Lung (tissue), 12 donors: ENCODE measurements around the gene P2RX2. TPM values are rescaled to one million over a fixed set of nuclear protein-coding genes. Genes with fewer than 3 reads are reported as not detected.

Experiments
- ATAC-seq: fragments of 200-7000 bp; cut with Tn5 transposase; one replicate; pipeline ENCODE4 v1.9.1; 2020; ENCODE audit warnings: moderate number of reproducible peaks; ENCODE audit not compliant: insufficient read depth, low FRiP score
- DNase-seq, 3 donors: peaks; one replicate each; pipeline ENCODE4 v3.0.0-alpha.2; 2013 to 2017
- H3K27ac ChIP-seq, 2 donors: one replicate each; pipeline ENCODE4 v1.5.1; 2013; ENCODE audit warnings: mild to moderate bottlenecking in 2 of 2, moderate library complexity in 2 of 2, control low read depth in 1 of 2, inconsistent platforms in 1 of 2, low read depth in 1 of 2, low read length in 1 of 2
- H3K27me3 ChIP-seq, 3 donors: one replicate each; pipeline ENCODE4 v1.5.1; 2013; ENCODE audit warnings: low read length in 2 of 3; ENCODE audit not compliant: control insufficient read depth in 3 of 3, insufficient read depth in 3 of 3
- H3K36me3 ChIP-seq, 4 donors: one replicate each; pipeline ENCODE4 v1.5.1; 2013; ENCODE audit warnings: low read length in 4 of 4, mild to moderate bottlenecking in 1 of 4, moderate library complexity in 1 of 4; ENCODE audit not compliant: control insufficient read depth in 4 of 4, insufficient read depth in 4 of 4
- H3K4me1 ChIP-seq, 5 donors: one replicate each; pipeline ENCODE4 v1.5.1; 2013; ENCODE audit warnings: low read length in 5 of 5, mild to moderate bottlenecking in 2 of 5, moderate library complexity in 1 of 5; ENCODE audit not compliant: control insufficient read depth in 5 of 5, insufficient read depth in 5 of 5
- H3K4me3 ChIP-seq: one replicate; pipeline ENCODE4 v1.5.1; 2013; ENCODE audit warnings: mild to moderate bottlenecking, control low read depth, moderate library complexity
- H3K9ac ChIP-seq, 2 donors: one replicate each; pipeline ENCODE4 v1.5.1; 2013; ENCODE audit warnings: low read length in 2 of 2, control low read depth in 1 of 2; ENCODE audit not compliant: insufficient read depth in 1 of 2
- H3K9me3 ChIP-seq, 4 donors: one replicate each; pipeline ENCODE4 v1.5.1; 2013; ENCODE audit warnings: low read length in 3 of 4, mild to moderate bottlenecking in 1 of 4, moderate library complexity in 1 of 4; ENCODE audit not compliant: control insufficient read depth in 4 of 4, insufficient read depth in 3 of 4
- CTCF ChIP-seq: IDR thresholded peaks from 2 replicates; pipeline ENCODE4 v1.5.1; 2012; ENCODE audit warnings: mild to moderate bottlenecking; ENCODE audit errors: control extremely low read depth, extremely low read depth
- WGBS, 2 donors: extraction: QIAGEN DNeasy Blood & Tissue Kit; methylation state at CpG; one replicate each; pipeline ENCODE4 v1.1.7; 2013; 5-methylcytosine and 5-hydroxymethylcytosine counted together
- polyA plus RNA-seq, 2 donors: library from polyadenylated mRNA; stranded (reverse); fragments of 200-250 nt; gene quantifications; one replicate each; pipeline ENCODE4 v1.2.1, GENCODE V29; 2013
- total RNA-seq, 2 donors: library from RNA; depleted of rRNA in 1 of 2; stranded (reverse); fragments of >200 nt in 1 of 2; gene quantifications; one replicate each; pipeline ENCODE4 v1.2.1, GENCODE V29; 2014 to 2021
- donor health status: control.
- donor health status: control.
- donor health status: Bipolar disorder and iron deficiency.
- donor health status: healthy.
- donor health status: DM: yes; HTN: yes; CAD: no.

The P2RX2 gene
- total and polyA plus RNA-seq, 4 donors: 0.05 to 3.4 (median 0.90) TPM

GRCh38 chr12:132641811-132642650, 23.5 kb downstream of the P2RX2 start:
- no peaks in the 10 kb centered on the region for H3K4me1 ChIP-seq
- H3K4me3 ChIP-seq: no peak overlapping the region
- H3K9me3 ChIP-seq: no peaks in the 10 kb centered on the region
- DNase-seq: no peak
- no peaks in the 10 kb centered on the region for H3K27me3 ChIP-seq
- peaks cover 2 to 35% (median 34%) of the 10 kb centered on the region in 4 donors for H3K36me3 ChIP-seq
- no peak overlapping the region for H3K9ac ChIP-seq
- H3K27ac ChIP-seq: no peak overlapping the region
- TF ChIP-seq CTCF: no peak
- ATAC-seq: no peak
- WGBS, 2 donors: 96 to 97% methylated on average over 28 of the region's 28 CpGs

GRCh38 chr12:132642846-132643835, 24.6 kb downstream of the P2RX2 start:
- H3K4me1 ChIP-seq: no peaks in the 10 kb centered on the region
- H3K27ac ChIP-seq: no peak overlapping the region
- no peak for TF ChIP-seq CTCF
- DNase-seq (no peak), ATAC-seq (no peak)
- no peak overlapping the region for H3K9ac ChIP-seq
- no peaks in the 10 kb centered on the region for H3K9me3 ChIP-seq
- no peak overlapping the region for H3K4me3 ChIP-seq
- H3K36me3 ChIP-seq: peaks cover 0 to 30% (median 27%) of the 10 kb centered on the region in 4 donors
- no peaks in the 10 kb centered on the region for H3K27me3 ChIP-seq
- 94 to 96% methylated on average over 30 of the region's 30 CpGs for WGBS, 2 donors

- TF ChIP-seq CTCF: no peak
- no peak for ATAC-seq
- Histone ChIP-seq H3K27me3 (no peaks in the 10 kb centered on the region), H3K9me3 (no peaks in the 10 kb centered on the region), H3K36me3 (peaks cover 5 to 40% (median 21%) of the 10 kb centered on the region in 4 donors), H3K9ac (no peak overlapping the region), H3K4me1 (no peaks in the 10 kb centered on the region), H3K27ac (no peak overlapping the region), H3K4me3 (no peak overlapping the region)
- DNase-seq: no peak
- WGBS, 2 donors: 94 to 95% methylated on average over 7 of the region's 7 CpGs
These were observed 28.3 kb downstream of the P2RX2 start for GRCh38 chr12:132646850-132647249.
